A172 (cell line): ENCODE data around the gene SRCIN1. TPM values are rescaled to one million over a fixed set of nuclear protein-coding genes. Genes with fewer than 3 reads are reported as not detected.

Experiments used
- DNase-seq: peaks from one replicate; pipeline ENCODE4 v3.0.0-alpha.2; 2015; ENCODE audit warnings: low spot score
- total RNA-seq: library from RNA; depleted of rRNA; stranded (reverse); fragments of >200 nt; shearing (Covaris generic); gene quantifications from 2 replicates; pipeline ENCODE4 v1.2.3, GENCODE V29; 2014

The SRCIN1 gene
- total RNA-seq, 1 experiment from 2014 or later: 0.19 TPM

- DNase-seq: no peak
Observed at GRCh38 chr17:38600906-38601305, 4.8 kb downstream of the SRCIN1 start.

- DNase-seq: no peak
Observed at GRCh38 chr17:38600416-38600815, 5.3 kb downstream of the SRCIN1 start.

DNA sequence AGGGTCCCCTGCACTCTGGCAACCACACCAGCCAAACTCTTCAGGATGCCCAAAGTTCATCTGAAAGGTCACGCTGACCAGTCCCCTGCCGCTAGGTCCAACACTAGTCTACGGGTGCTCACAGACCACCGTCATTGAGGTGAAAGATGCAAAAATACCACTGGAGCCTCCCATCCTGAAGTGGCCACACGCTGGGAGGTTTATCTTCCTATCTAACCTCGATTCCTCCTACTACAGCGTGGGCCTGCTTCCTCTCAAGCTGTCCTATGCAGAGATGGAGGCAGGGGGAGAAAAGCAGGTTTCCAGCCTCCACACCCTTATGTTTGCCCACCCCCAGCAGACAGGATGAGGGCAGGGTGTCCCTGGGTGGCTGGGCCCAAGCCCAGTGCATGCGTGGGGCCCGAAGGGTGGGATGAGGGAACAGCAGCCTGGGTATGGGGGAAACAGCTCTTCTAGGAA, 6.3 kb downstream of the SRCIN1 start:
- DNase-seq: no peak

DNA sequence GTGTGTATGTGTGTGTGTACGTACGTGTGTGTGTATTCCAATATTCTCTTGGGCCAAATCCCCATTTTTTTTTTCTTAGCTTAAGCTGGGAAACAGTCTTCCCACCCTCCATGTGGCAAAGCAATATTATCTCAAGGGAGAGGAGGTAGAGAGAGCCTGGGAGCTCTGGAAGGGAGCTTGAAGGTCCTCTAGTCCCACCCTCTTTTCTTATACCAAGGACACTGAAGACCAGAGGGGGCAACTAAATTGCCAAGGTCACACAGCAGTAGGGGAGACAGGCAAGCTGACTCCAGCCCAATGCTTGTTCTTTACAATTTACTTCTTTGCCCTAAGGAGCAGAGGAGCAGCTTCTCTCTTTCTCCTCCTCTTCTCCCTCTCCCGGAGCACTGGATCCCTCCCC, 6.8 kb downstream of the SRCIN1 start:
- no peak for DNase-seq

DNA sequence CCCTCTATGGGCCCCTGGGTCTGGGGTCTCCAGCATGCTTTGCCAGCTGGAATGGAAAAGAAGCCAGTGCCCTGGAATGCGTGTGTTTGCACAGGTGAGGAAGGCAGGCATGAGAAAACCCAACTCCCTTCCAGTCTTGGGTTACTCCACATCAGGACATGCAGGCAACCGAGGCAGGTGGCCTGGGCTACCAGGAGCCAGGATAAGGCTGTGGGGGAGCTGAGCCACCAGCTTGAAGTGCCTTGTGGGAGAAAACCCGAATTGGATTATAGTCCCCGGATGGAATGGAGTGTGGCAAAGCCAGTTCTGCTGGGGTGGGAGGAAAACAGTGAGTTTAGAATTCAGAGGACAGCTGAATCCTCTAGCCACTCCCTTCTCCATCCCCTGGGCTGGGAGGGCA, 7.2 kb downstream of the SRCIN1 start:
- DNase-seq: peak; percentile 86

DNA sequence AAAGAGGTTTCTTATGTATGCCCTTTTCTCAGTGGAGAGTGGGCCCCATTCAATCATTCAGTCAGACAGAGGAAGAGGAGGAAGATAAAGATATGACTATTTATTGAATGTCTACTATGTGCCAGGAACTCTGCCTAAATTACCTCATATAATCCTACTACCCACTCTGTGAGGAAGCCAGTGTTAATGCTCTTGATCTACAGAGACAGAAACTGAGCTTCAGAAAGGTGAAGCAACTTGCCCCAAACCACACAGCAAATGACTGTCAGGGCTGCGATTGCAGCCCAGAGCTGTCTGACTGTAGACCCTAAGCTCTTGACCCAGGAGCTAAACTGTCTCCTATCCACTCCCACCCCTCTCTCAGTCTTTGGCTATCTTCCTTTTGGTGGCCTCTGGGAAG, 8.4 kb downstream of the SRCIN1 start:
- DNase-seq: no peak

GRCh38 chr17:38596651-38597050, 9.1 kb downstream of the SRCIN1 start:
- no peak for DNase-seq

- DNase-seq: no peak
Observed at GRCh38 chr17:38595892-38596291, 9.9 kb downstream of the SRCIN1 start.

DNA sequence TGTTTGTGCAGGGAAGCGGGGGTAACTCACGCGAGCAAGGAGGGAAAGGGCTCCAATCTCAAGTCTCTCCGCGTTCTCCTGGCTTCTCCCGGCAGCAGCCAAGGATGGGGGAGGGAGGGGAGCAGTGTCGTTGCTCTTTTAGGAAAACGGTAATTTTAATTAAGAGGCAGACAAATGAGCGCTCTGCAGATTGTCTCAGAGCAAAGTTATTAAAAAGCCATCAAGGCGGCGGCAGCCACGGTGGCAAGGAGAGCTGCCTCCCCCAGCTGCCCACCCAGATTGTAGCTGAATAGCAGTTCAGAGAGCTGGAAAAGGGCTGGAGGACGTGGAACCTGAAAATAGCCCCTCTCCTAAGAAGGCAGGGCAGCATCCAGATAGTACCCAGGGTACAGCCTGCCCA, 11.6 kb downstream of the SRCIN1 start:
- DNase-seq: no peak

GRCh38 chr17:38592487-38592886, 13.3 kb downstream of the SRCIN1 start:
- no peak for DNase-seq

DNA sequence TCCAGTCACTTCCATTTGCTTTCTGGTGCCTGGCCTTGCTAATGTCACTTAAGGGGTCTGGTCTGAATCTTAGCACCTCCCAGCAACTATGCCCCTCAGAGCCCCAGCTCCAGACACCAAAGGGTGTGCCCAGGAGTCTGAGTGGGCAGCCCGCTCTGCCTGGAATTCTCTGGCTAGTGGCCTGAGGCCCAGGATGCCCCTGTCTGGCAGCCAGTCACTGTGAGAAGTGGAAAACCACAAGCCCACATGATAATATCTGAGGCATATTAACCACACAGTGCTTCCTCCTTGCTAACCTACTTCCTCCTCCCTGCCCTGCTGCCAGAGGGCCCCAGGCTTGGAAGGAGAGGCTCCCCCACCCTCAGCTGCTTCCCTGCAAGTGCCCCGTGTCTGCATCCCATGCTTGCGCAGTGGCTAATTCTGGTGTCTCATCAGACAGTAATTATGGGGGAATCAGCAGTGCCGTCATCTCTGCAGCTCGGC, 14.0 kb downstream of the SRCIN1 start:
- DNase-seq: peak; percentile 98

DNA sequence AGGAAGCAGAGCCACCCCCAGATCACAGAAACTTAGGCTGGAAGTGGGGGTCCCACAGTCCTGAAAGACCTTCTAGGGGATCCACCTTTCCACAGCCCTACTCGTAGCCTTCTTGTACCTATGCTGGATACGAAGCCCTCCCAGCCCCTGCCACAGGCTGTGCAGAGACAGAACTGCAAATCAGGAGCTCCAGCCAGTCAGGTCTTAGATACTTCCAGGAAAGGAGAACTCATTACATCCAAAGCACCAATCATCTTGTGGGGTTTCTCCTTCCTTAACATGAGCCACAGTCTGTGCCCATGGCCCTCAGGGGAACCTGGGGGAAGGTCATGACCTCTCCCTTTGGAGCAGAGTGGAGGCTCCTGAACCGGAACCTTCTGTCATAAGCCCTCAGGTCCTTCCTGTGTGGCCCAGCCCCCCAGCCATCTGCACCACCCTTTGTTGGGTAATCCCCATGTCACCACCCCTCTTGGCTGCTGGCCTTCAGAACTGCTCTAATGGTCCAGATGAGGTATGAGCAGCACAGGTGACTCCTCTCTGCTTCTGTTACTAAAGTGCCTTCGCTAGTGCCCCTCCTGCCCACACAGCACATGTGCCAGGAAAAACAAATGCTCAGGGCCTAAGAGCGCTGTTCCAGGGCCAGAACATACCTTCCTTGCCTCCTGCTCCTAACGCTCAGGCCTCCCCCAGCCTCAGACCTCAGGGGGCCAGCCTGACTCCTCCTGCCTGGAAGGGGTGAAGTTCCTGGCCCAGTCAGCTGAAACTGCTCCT, 14.6 kb downstream of the SRCIN1 start:
- DNase-seq: peak; percentile 62

GRCh38 chr17:38589462-38590114, 16.2 kb downstream of the SRCIN1 start:
- no peak for DNase-seq

- DNase-seq: no peak
Observed at GRCh38 chr17:38588788-38589174, 17.0 kb downstream of the SRCIN1 start.

GRCh38 chr17:38587947-38588787, 17.6 kb downstream of the SRCIN1 start:
- DNase-seq: no peak

GRCh38 chr17:38587203-38587602, 18.5 kb downstream of the SRCIN1 start:
- DNase-seq: no peak

DNA sequence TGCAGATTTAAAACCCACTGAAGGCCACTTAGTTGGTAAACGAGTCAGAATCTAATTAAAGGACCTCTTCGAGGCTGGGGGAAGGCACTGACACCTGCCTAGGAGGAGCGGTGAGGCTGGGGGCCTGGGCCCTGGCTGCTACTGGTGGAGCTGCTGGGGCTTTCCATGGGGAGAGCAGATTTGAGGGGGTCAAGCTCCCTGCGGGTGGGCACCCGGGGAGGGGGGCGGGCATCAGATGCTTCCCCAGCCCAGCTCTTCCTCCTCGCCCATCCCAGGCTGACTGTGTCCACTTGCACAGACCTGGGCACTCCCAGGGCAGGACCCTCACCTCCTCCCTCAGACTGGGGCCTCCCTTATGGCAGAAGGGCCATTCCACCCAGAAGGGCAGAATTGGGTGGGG, 19.0 kb downstream of the SRCIN1 start:
- no peak for DNase-seq

GRCh38 chr17:38585918-38586529, 19.7 kb downstream of the SRCIN1 start:
- DNase-seq: no peak

DNA sequence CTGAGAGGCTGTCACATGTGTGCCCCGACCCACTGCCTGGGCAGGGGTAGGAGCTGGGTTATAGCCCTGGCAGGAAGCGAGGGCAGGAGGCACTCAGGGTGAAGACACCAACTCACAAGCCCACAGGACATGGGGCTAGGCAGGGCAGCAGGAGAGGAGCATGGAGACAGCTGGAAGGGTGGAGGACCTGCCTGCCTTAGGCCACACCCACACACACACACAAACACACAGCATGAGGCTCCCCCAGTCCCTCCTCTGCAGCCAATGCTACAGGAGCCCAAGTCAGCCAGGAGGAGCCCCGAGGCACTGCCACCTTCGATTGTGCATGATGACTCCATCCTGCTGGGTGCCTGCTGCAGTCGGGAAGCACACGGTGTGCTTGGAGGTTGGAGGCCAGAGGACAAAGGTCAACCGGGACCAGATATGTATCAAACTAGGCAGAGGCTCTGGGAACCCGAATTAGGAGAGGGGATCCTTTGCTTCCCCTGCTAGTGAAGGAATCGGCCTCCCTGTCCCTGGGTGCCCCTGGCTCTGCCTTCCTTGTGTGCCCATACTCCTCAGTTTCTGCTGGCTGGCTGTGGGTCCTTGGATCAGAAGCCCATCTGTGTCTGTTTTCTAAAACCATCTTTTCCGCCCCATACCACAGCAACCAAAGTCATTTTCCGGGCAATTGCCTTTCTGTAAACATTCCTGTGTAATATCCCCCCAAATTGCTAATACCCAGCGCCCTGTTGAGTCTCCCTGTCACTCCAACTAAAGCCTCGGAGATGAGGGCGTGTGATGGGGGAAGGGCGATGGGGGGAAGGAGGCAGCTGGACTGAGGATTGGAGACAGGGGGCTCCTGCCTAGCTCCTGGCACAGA, 20.5 kb downstream of the SRCIN1 start:
- DNase-seq: peak; percentile 30

DNA sequence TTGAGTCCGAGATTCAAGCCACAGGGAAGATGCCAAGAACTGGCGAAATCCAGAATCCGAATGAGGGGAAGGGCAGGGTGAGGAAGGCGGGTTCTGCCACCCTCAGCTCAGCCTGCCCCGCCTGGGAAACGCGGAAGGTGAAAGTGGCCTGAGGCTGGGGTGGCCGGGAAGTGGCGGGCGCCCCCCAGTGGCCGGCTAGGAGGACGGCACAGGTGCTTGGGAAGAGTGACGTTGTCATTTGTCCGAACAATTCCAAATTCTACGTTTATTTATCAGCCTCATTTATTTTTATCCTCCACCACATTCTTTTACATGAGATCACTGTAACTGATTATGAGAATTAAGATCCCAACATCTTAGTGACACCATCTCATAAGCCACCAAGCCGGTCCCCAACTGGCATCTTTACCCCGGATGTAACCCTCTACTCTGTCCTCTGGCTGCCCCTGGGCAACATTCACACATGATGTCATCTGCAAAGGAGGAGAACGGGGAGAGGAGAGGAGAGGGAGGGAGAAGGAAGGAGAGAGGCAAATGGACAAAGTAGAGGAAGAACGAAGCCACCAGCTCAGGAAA, 21.3 kb downstream of the SRCIN1 start:
- DNase-seq: peak; percentile 56
